GM12874 (cell line): Measurements from ENCODE around the gene NIPBL.

Source experiments
- CTCF ChIP-seq: IDR thresholded peaks from 2 replicates; pipeline ENCODE4 v1.5.1; 2011; ENCODE audit warnings: low read depth, mild to moderate bottlenecking, control low read depth, low read length, moderate library complexity; ENCODE audit not compliant: insufficient read depth

NIPBL gene

GRCh38 chr5:36969700-36970395 lies 93.3 kb downstream of the NIPBL start:
- no peak for TF ChIP-seq CTCF

DNA sequence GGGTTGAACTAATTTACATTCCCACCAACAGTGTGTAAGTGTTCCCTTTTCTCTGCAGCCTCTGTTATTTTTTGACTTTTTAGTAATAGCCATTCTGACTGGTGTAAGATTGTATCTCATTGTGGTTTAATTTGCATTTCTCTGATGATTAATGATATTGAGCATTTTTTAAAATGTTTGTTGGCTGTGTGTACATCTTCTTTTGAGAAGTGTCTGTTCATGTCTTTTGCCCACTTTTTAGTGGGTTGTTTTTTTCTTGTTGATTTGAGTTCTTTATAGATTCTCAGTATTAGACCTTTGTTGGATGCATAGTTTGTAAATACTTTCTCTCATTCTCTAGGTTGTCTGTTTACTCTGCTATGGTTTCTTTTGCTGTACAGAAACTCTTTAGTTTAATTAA lies 101.6 kb downstream of the NIPBL start:
- TF ChIP-seq CTCF, result no peak

- TF ChIP-seq CTCF, result no peak
Observed at GRCh38 chr5:36982146-36982545, 105.6 kb downstream of the NIPBL start.

DNA sequence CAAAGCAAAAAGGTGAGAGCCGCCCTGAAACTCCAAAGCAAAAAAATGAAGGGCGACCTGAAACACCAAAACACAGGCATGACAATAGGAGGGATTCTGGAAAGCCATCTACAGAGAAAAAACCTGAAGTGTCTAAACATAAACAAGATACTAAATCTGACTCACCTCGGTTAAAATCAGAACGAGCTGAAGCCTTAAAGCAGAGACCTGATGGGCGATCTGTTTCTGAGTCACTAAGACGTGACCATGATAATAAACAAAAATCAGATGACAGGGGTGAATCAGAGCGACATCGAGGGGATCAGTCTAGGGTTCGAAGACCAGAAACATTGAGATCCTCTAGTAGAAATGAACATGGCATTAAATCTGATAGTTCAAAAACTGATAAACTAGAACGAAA lies 108.8 kb downstream of the NIPBL start:
- no peak for TF ChIP-seq CTCF

DNA sequence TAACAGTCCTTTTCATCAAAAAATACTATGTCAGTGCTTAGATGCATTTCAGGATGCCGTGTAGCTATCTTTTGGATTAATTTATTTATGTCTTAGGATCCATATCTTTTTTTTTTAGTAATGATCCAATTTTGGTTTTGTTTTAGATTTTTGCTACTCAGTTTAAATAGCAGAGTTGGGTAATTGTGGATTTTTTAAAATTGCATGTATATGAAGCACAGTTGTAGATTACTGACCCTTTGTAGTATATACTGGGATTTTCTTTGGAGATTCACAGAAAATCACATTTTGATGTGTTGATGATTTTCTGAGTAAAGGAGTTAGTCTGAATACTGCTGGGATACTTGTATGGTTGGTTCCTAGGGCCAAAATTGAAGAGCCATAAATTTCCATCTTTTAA lies 111.8 kb downstream of the NIPBL start:
- no peak for TF ChIP-seq CTCF

GRCh38 chr5:36998578-36998977 lies 122.0 kb downstream of the NIPBL start:
- no peak for TF ChIP-seq CTCF

DNA sequence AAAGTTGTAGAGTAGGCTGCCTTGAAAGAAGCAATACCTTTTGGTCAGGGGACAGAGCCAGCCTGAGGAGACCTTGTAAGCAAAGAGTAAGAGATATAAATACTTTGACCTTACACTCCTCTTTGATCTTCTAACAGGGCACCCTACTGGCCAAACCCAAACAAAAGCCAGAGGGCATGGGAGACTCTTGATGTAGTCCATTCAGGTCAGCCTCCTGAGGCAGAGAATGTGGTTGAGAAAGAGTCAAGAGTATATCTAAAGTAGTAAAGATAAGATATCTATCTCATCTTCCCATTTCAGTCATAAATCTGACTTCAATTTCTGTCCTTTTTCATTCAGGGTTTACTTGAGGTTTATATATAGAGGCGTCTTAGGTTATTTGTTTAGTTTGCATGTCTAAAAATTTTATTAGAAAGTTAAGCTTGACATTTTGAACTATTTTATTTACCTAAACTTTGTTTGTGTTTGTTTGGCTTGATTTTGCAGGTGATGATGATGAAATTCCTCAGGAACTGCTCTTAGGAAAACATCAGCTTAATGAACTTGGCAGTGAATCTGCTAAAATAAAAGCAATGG lies 125.7 kb downstream of the NIPBL start:
- TF ChIP-seq CTCF, result no peak
